COR-L47 (cell line): ENCODE results near the gene SRGAP3.

ENCODE experiments used
- DNase-seq: peaks from one replicate; lab custom pipeline; 2025; lab: John Stamatoyannopoulos, UW

Gene SRGAP3

DNA sequence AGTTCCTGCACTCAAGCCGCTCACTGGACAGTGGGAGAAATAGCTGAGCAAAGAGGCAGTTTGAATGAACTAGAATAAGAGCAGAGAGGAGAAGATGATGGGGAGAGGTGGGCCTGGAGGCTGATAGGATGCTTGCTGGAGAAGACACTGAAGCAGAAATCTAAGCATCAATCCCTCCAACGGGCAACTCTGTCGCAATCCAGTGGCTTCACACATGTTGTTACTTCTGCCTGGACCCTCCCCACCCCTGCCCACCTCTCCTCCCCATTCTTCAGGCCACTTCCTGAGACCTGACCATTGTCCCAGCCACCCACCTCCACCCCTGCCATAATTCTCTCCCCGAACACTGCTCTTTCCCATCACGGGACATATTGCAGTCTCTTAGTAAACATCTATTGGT lies 76.0 kb downstream of the SRGAP3 start:
- no peak for DNase-seq

- no peak for DNase-seq
Observed at GRCh38 chr3:9172851-9173321, 76.6 kb downstream of the SRGAP3 start.

DNA sequence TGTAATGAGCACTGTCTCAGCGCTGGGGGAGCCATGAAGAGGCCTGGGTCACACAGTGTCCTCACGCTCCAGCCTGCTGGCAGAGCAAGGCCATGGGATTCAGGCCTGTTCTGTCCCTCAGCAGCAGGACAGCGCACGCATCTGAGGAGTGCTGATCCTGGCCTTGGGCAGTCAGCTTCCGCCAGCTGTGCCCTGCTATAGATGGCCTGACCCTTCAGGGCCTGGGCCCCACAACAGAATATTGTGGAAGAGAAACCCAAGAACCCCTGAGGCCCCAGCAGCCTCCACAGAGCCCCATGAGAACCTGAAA lies 78.6 kb downstream of the SRGAP3 start:
- no peak for DNase-seq

DNA sequence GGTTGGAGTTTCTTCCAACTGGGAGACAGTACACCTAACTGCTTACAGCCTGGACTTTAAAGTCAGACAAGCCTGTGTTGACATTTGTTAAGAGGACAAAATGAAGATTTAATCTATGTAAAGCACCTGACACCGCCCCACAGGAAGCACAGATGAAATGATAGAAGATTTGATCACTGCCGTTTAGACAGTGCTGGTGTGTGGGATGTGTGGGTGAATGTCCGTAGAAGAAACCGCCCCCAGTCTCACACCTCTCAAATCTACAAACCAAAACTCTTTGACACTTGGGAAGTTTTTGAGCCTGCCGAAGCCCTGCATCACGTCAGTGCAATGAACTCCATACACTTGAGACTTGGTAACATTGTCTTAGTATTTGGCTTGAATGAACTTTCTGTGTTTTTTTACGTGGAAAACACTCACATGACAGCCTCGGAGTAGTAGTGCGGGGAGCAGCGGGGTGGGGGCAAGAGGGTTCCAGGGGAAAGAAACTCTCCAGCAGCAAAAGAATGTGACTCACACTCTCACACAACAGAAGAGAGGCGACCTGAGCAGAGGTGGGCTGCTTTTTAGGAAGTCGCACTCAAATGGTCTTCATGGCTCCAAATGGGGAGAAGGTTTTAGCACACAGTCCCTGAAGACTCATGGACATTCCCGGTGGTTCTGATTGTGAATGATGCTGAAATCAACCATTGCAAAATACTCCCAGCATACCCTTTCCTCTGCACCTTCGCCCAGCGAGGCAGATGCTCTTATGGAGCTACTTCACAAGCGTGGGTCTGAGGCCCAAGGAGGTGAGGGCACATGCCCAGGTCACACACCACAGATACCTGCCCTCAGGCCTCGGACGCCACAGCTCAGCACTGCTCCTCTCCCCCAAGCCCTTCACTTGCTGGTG lies 79.2 kb downstream of the SRGAP3 start:
- DNase-seq, result no peak

GRCh38 chr3:9169326-9169725 lies 80.1 kb downstream of the SRGAP3 start:
- DNase-seq, result no peak

DNA sequence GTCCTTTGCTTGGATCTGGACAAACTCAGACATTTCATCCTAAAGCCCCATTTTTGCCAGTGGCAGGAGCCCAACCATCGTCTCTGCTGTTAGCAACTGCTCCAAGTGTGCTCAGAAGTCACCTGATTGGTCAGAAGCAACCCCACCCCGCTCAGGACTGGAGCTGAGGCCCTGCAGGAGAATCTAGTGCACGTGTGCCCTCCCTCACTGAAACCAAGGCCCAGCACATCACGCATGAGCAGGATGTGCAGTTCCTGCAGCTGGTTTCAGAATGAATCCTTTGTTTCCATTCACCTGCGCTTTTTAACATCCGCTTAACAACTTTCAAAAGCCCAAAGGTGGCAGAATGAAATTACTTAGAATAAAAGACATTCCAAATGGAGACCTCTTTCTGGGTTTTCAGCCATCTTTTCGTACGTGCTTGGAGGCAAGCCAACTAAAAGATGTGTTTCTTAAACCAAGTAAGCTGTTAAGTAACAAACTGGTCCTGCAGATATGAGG lies 81.2 kb downstream of the SRGAP3 start:
- no peak for DNase-seq

DNA sequence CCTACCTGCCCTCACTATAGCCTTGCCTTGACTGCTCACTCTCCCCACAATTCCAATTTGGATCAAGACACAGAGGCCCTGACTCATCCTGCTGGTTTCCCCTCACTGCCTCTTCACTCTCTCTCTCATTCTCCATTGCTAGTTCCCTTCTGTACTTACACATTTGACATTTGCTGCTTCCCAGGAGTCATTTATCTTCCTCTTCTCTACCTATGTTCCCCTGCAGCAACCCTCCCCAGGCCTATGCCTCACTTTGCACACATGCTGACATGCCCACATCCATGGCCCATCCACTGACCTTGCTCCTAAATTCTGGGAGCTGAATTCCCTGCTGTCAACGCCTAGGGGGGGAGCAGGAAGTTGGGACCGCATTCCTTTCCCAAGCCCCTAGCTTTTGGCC lies 82.2 kb downstream of the SRGAP3 start:
- DNase-seq, result no peak

- no peak for DNase-seq
Observed at GRCh38 chr3:9165421-9165820, 84.0 kb downstream of the SRGAP3 start.

DNA sequence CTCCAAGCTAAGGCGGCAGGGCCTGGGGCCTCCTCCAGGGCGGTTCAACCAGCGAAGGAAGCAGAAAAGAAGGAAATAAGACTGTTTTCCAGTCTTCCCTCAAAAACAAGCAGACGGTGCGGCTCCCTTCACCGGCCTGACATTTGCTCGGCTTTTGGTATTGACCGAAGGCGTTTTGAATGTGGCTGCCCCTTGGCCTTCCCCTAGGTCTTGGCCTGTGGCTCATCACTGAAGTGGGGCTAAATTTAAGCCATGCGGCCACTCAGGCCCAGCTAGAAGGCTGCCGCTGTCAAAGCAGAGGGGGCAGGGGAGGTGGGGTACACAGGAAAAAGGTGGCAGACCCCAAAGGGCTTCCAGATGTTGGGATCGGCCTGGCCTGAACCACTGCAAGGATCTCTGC lies 86.2 kb downstream of the SRGAP3 start:
- no peak for DNase-seq

- DNase-seq, result no peak
Observed at GRCh38 chr3:9161811-9162210, 87.6 kb downstream of the SRGAP3 start.

GRCh38 chr3:9161298-9161697 lies 88.1 kb downstream of the SRGAP3 start:
- no peak for DNase-seq

GRCh38 chr3:9158865-9159630 lies 90.4 kb downstream of the SRGAP3 start:
- DNase-seq, result no peak

DNA sequence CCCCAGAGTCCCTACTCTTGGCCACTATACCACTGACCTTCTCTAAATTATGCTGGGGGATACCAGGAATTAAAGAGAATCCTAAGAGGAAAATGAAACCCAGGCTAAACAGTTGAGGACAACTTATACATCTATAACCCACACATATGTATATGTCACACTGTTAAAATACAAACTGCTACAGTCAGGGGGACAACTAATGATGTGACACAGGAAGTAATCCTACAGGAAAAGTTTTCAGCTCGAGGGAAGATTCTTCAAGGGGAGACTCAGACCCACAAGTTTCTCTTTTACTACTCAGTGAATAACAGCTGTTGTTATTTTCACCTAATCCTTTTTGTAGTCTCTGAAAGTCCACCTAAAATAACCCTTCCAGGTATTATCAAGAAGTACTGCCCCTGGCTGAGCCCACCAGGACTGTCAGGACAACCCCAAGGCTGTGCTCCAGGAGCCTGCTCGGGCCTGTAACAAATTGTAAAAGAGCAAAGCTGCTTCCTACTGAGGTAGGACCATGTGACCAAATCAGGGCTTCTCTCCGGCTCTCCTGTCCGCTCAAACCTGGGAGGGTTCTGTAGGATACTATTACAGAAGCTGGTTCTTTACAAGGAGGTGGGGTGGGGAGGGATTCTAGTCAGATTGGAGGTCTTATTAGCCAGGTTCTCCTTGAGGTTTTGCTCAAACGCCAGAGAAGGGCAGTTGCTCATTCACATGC lies 91.6 kb downstream of the SRGAP3 start:
- DNase-seq, result no peak

GRCh38 chr3:9156604-9157003 lies 92.8 kb downstream of the SRGAP3 start:
- DNase-seq, result no peak

DNA sequence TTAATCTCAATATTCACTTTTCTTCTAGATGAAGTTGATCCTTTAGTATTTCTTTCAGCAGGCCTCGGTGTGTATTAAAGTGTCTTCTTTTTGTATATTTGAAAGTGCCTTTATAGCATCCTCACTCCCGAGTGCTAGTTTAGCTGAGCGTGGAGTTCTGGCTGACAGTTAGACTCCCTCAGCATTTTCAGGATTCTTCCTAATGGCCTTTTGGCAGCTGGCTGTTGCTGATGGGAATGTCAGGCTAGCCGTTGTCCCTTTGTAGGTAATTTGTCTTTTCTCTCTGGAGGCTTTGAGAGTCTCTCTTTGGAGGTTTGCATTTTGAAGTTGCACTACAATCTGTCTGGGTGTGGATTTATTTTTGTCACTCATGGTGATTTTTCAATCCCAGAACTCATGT lies 94.4 kb downstream of the SRGAP3 start:
- no peak for DNase-seq

DNA sequence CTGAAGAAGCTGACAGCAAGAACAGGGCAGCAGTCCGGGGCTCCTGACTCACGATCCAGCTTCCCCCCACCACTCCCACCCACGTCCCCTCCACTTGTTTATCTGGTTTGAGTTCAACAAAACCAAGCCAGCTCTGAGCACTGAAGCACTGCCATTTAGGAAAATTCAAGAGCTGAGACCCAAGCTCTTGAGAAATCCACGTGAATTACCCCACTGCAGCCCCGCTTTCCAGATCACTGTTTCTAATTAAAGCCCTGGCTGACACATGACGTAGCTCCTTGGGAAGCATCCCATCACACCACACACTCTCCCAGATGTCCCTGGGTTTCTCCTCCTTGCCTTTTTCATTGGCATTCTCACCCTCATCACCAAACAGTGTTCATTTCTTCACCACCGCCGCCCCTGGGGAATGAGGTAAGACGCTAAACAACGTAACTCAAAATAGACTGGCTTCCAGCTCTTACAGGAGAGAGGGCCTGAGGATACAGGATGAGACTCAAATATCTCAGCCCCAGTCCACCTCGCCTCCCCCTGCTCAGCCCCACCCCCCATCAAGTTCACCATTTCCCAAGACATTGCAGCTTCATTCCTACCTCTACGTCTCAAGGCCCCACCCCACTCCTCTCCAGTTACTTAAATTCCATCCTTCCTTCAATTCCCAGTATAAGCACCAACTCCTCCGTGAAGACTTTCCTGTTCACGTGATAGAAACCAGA lies 95.4 kb downstream of the SRGAP3 start:
- DNase-seq, result no peak

DNA sequence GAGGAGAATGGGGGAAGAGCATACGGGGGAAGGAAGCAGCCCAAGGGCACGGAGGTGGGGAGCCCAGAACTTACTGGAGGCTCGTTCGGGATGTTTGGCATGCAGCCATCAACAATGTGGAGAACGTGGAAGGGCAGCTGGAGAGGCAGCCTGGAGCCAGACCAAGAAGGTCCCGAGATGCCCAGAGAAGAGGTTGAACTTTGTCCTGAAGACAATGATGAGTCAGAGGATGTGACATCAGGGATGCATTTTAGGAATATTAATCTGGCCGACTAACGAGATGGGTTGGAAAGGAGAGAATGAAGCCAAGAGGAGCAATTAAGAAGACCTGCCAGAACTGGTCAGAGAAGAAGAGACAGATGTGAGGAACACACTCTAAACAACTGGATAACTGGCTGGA lies 98.2 kb downstream of the SRGAP3 start:
- no peak for DNase-seq

GRCh38 chr3:9149566-9149965 lies 99.9 kb downstream of the SRGAP3 start:
- DNase-seq, result no peak

- no peak for DNase-seq
Observed at GRCh38 chr3:9147896-9148266, 101.6 kb downstream of the SRGAP3 start.

DNA sequence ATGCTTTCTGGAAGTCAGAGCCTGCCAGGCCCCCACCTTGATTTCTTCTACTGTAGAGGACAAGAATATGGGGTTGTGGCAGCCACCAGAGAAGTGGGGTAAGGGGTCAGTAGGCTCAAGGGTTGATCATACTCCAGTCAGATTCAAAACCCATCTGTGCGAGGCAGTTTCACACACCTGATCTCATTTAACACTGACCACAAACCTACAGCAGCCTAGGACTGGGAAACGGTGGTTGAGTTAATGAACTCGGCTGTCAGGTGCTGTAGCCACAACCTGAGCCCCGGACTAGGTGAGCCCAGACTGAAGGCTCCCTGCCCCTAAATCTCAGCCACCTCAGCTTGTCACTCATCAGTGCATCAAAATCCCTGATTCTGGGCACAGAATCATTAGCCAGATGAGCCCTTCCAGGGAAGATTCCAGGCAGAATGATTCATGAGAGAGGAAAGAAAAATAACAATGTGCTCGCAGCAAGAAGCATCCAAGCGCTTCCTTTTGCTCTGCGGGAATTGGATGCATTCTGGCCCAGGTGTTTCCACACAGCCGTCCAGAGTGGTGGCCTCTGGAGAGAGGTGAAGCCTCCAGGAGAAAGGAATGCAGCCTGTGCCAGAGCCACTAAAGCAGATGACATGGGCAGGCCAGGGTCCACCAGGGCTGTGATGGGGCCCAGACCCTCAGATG lies 102.1 kb downstream of the SRGAP3 start:
- DNase-seq, result no peak

DNA sequence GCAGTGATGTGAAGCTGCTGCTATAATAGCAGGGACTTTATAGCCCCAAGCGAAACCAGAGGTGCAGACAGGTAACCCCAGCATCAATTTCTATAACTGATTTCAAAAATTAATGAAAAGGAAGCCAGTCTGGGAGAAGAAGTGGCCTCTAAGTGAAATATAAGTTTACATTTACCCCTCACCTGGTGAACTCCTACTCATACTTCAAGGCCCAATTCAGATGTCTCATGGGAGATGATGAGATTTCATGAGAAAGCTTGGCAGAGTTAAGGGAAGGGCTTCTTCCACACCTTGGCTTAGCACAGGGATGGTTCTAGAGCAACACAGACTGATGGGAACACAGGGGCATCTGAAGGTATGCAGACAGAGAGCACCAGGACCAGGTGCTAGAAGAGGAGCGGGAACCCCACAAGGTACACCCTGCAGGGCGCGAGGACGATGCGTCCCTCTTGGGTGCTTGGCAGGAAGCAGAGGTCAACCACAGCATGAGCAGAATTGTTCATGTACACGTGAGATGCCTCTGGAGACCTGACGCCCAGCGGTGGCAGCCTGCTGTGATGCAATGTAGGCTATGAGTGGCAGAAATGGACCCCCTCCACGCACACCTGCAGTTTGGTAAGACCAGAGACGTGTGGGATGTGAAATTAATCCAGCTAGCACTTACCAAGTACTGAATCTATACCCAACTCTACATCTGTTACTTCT lies 102.9 kb downstream of the SRGAP3 start:
- DNase-seq, result no peak
